NB4 (cell line): Measurements from ENCODE around the gene CCNB1IP1.
A peak's percentile ranks its signal among the peaks of the same experiment; 100 is the strongest.
"Not testable (repeated sequence)": the region's sequence is repeated elsewhere in the genome, so short reads cannot be mapped to it uniquely, and the experiment has no call there.

Experiments
- DNase-seq: peaks from one replicate; pipeline ENCODE4 v3.0.0; 2010; ENCODE audit warnings: low read depth
- H3K4me3 ChIP-seq: one replicate; pipeline ENCODE4 v1.5.1; 2011; ENCODE audit warnings: mild to moderate bottlenecking, low read depth, low read length, moderate library complexity
- MYC ChIP-seq: IDR thresholded peaks from 2 replicates; pipeline ENCODE4 v1.6.1; 2011; ENCODE audit warnings: low read depth, low read length
- POLR2A ChIP-seq: IDR thresholded peaks from 2 replicates; pipeline ENCODE4 v1.6.1; 2011; ENCODE audit warnings: mild to moderate bottlenecking; ENCODE audit not compliant: insufficient read length; ENCODE audit errors: extremely low read depth
- TF ChIP-seq, protein P1 (sequence below): IDR thresholded peaks from one replicate; pipeline ENCODE4 v1.5.1; 2012; ENCODE audit warnings: low read depth, low read length
- TF ChIP-seq, protein P2 (sequence below): IDR thresholded peaks from 2 replicates; pipeline ENCODE4 v1.6.1; 2011; ENCODE audit warnings: low read depth, low read length

CCNB1IP1 gene

DNA sequence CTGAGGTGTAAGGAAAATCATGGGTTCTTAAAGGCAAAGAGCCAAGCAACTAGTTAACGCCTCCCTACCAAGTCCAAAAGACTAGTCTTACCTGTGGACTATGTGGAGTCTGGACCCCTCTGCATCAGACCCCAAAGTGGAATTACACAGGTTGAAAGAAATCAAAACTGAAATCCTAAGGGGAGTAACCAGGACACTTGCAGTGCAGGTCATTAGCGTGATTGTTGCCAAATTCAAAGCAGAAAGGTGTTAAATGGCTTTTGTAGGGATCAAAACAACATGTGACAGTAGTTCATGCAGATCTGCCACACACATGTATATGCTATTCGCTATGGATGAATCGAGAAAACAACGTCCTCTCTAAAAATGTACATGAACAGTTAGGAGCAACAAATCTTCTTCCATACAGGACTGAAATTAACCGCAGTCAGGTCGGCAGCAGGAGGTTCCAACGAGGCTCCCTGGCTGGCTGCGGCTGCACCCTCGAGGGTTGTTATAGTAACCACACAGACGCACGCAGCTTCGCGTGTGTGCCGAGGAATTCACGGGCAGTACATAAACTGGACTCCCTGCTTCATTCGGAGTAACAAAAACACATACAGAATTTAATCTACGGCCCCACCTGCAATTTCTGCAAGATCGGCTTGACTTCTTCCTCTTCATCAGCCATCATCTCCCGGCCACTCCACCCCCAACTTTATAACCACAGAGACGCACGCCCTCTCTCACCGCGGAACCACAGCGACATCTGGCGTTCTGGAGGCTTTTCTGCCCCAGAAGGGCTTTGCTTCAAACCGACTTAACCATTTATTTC lies 27.6 kb downstream of the CCNB1IP1 start, which contains the start of gene TTC5:
Gene TTC5 (minus strand): TSS at position 687 of the 814 bp plus-strand sequence. CDS start 14 bp downstream, at position 673.
- DNase-seq: peak; percentile 90
- peak; percentile 44 for TF ChIP-seq POLR2A
- TF ChIP-seq MYC: peak; percentile 57; the same call in 1 of the 2 replicates
- TF ChIP-seq, protein P1, sequence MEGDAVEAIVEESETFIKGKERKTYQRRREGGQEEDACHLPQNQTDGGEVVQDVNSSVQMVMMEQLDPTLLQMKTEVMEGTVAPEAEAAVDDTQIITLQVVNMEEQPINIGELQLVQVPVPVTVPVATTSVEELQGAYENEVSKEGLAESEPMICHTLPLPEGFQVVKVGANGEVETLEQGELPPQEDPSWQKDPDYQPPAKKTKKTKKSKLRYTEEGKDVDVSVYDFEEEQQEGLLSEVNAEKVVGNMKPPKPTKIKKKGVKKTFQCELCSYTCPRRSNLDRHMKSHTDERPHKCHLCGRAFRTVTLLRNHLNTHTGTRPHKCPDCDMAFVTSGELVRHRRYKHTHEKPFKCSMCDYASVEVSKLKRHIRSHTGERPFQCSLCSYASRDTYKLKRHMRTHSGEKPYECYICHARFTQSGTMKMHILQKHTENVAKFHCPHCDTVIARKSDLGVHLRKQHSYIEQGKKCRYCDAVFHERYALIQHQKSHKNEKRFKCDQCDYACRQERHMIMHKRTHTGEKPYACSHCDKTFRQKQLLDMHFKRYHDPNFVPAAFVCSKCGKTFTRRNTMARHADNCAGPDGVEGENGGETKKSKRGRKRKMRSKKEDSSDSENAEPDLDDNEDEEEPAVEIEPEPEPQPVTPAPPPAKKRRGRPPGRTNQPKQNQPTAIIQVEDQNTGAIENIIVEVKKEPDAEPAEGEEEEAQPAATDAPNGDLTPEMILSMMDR: peak; percentile 90
- TF ChIP-seq, protein P2, sequence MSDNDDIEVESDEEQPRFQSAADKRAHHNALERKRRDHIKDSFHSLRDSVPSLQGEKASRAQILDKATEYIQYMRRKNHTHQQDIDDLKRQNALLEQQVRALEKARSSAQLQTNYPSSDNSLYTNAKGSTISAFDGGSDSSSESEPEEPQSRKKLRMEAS: peak; percentile 52
- H3K4me3 ChIP-seq: peak within 1 kb of the TSS; percentile 93

DNA sequence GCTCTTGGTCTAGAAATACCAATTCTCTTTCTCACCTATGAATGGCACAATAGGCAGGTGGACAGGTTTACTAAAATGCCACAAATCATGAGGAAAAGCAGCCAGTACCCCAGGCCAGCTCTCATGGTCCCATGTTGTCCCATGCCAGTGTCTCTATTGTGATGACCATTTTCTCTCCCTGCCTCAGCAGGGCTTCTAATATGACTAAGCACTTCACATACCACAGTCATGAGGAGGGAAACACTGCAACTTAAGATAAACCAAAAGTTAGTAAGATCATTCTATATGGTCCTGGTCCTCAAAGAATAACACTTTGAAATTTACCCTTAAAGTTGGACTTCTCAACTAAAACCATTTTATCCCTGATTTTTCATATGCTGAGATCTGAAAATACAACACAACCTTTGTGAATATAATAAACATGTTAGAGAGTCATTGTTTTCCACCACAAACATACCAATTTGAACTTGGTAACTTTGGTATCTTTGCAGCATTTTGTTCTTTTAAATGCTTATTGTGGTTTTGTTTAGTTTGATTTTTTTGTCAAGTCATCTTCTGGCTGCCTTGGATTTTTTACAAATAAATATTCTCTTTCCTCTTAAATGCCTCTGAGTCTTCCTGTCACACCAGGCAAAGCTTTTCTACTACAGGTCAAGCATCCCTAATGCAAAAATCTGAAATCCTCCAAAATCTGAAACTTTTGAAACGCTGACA lies 30.9 kb downstream of the CCNB1IP1 start:
- no peak for TF ChIP-seq POLR2A
- TF ChIP-seq MYC: no peak
- TF ChIP-seq, protein P2: no peak
- TF ChIP-seq, protein P1: no peak
- no peak for DNase-seq
- no peak overlapping the region for H3K4me3 ChIP-seq

DNA sequence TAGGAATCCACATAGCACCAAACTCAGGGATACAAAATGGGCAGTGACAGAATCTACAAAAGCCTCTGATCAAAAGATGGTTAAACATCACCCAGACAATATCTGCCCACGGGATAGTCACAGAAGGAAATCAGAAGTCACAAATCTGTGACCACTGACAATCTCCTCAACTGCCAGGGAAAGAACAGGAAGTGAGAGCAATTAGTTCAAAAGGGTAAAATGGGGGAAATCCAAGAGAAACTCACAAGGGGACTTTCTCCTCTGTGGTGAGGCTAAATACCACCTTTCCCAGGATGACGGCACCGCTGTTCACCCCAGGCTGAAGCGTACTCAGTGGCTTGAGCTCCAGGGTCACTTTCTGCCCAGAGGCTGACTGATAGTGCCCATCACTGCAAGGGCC lies 38.0 kb downstream of the CCNB1IP1 start:
- TF ChIP-seq, protein P2: no peak
- TF ChIP-seq, protein P1: no peak
- no peak for TF ChIP-seq POLR2A
- TF ChIP-seq MYC: no peak
- no peak for DNase-seq
- H3K4me3 ChIP-seq: no peak overlapping the region

DNA sequence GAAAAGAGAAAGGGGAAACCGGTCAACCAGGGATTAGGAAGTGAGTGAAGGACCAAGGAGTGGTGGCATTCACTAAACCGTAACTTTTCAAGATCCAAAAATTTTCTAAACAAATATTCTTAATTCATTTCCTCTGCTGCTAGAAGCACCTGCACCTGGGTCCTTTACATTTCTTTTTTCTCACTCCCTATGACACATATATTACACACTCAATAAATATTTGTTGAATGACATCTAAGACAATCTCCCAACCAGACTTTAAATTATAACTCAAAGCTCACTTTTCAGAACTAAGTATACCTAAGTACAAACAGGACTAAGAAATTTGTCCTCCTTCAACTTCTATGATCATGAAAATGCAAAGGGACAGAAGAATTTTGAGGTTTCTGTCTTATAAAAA lies 38.4 kb downstream of the CCNB1IP1 start:
- DNase-seq: no peak
- TF ChIP-seq POLR2A (no peak), MYC (no peak)
- TF ChIP-seq, protein P1: no peak
- TF ChIP-seq, protein P2: no peak
- H3K4me3 ChIP-seq: no peak overlapping the region

DNA sequence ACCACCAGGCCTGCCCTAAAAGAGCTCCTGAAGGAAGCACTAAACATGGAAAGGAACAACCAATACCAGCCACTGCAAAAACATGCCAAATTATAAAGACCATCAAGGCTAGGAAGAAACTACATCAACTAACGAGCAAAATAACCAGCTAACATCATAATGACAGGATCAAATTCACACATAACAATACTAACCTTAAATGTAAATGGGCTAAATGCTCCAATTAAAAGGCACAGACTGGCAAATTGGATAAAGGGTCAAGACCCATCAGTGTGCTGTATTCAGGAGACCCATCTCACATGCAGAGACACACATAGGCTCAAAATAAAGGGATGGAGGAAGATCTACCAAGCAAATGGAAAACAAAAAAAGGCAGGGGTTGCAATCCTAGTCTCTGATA lies 51.1 kb downstream of the CCNB1IP1 start:
- not testable (repeated sequence) for DNase-seq, H3K4me3 ChIP-seq

DNA sequence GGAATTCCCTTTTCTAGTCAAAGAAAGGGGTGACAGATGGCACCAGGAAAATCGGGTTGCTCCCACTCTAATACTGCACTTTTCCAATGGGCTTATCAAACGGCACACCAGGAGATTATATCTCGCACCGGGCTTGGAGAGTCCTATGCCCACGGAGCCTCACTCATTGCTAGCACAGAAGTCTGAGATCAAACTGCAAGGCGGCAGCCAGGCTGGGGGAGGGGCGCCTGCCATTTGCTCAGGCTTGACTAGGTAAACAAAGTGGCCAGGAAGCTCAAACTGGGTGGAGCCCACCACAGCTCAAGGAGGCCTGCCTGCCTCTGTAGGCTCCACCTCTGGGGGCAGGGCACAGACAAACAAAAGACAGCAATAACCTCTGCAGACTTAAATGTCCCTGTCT lies 52.8 kb downstream of the CCNB1IP1 start:
- not testable (repeated sequence) for DNase-seq, H3K4me3 ChIP-seq
